SK-N-SH treated with all-trans-retinoic acid at 6 μM for 48 hours (cell line): ENCODE measurements around the gene TPK1.
"Not testable (repeated sequence)": the region's sequence is repeated elsewhere in the genome, so short reads cannot be mapped to it uniquely, and the experiment has no call there.

Experiments used
- ATAC-seq: fragments of 200-7000 bp; cut with Tn5 transposase; 3 replicates; pipeline ENCODE4 v1.9.1; 2020; ENCODE audit warnings: mild to moderate bottlenecking, moderate library complexity
- ARNTL ChIP-seq: fragments of 450-650 bp; formaldehyde crosslinking; IDR thresholded peaks from 2 replicates; pipeline ENCODE4 v1.5.0; 2020; ENCODE audit warnings: low read depth, mild to moderate bottlenecking, moderate library complexity, borderline replicate concordance
- BACH2 ChIP-seq: fragments of 250-450 bp; sonication (Bioruptor Pico); IDR thresholded peaks from 2 replicates; pipeline ENCODE4 v1.9.0; 2021; ENCODE audit warnings: mild to moderate bottlenecking, borderline replicate concordance
- CREB5 ChIP-seq: fragments of 250-450 bp; sonication (Bioruptor Pico); IDR thresholded peaks from 2 replicates; pipeline ENCODE4 v1.5.1; 2020; ENCODE audit warnings: low read depth, mild to moderate bottlenecking, moderate library complexity
- CSDC2 ChIP-seq: fragments of 250-450 bp; sonication (Bioruptor Pico); IDR thresholded peaks from 2 replicates; pipeline ENCODE4 v1.5.0; 2020; ENCODE audit warnings: mild to moderate bottlenecking, moderate library complexity
- CSRNP3 ChIP-seq: fragments of 250-450 bp; sonication (Bioruptor Pico); IDR thresholded peaks from 2 replicates; pipeline ENCODE4 v1.5.1; 2021; ENCODE audit warnings: mild to moderate bottlenecking, moderate library complexity
- ESRRG ChIP-seq: fragments of 250-450 bp; sonication (Bioruptor Pico); IDR thresholded peaks from 2 replicates; pipeline ENCODE4 v1.6.1; 2021; ENCODE audit warnings: mild to moderate bottlenecking
- GLIS3 ChIP-seq: fragments of 250-450 bp; sonication (Bioruptor Pico); IDR thresholded peaks from 2 replicates; pipeline ENCODE4 v1.5.0; 2020; ENCODE audit warnings: mild to moderate bottlenecking, moderate library complexity
- ISL1 ChIP-seq: fragments of 250-450 bp; sonication (Bioruptor Pico); IDR thresholded peaks from 2 replicates; pipeline ENCODE4 v2.1.2; 2022; ENCODE audit warnings: mild to moderate bottlenecking, moderate library complexity
- OSR1 ChIP-seq: fragments of 250-450 bp; sonication (Bioruptor Pico); IDR thresholded peaks from 2 replicates; pipeline ENCODE4 v1.8.0; 2022; ENCODE audit warnings: moderate library complexity, mild to moderate bottlenecking, inconsistent platforms
- PATZ1 ChIP-seq: fragments of 250-450 bp; sonication (Bioruptor Pico); IDR thresholded peaks from 2 replicates; pipeline ENCODE4 v1.8.0; 2020; ENCODE audit warnings: mild to moderate bottlenecking, moderate library complexity, borderline replicate concordance
- POU6F1 ChIP-seq: fragments of 250-450 bp; sonication (Bioruptor Pico); IDR thresholded peaks from 2 replicates; pipeline ENCODE4 v1.8.0; 2021; ENCODE audit warnings: low read depth, mild to moderate bottlenecking, moderate library complexity, borderline replicate concordance
- PPARA ChIP-seq: fragments of 250-450 bp; sonication (Bioruptor Pico); IDR thresholded peaks from 2 replicates; pipeline ENCODE4 v1.5.0; 2020; ENCODE audit warnings: mild to moderate bottlenecking, borderline replicate concordance
- RARB ChIP-seq: fragments of 250-450 bp; sonication (Bioruptor Pico); IDR thresholded peaks from 2 replicates; pipeline ENCODE4 v1.8.0; 2021; ENCODE audit warnings: mild to moderate bottlenecking, moderate library complexity
- SNAI2 ChIP-seq: fragments of 250-450 bp; sonication (Bioruptor Pico); IDR thresholded peaks from 2 replicates; pipeline ENCODE4 v1.5.0; 2020; ENCODE audit warnings: mild to moderate bottlenecking, moderate library complexity
- TCF4 ChIP-seq: fragments of 250-450 bp; sonication (Bioruptor Pico); IDR thresholded peaks from 2 replicates; pipeline ENCODE4 v1.8.0; 2021; ENCODE audit warnings: mild to moderate bottlenecking, moderate library complexity, borderline replicate concordance
- TOX ChIP-seq: fragments of 250-450 bp; sonication (Bioruptor Pico); IDR thresholded peaks from 2 replicates; pipeline ENCODE4 v1.8.0; 2021; ENCODE audit warnings: mild to moderate bottlenecking, moderate library complexity, borderline replicate concordance
- TSHZ2 ChIP-seq: fragments of 250-450 bp; sonication (Bioruptor Pico); IDR thresholded peaks from 2 replicates; pipeline ENCODE4 v1.5.0; 2020; ENCODE audit warnings: mild to moderate bottlenecking, moderate library complexity
- ZC3H10 ChIP-seq: fragments of 250-450 bp; sonication (Bioruptor Pico); IDR thresholded peaks from 2 replicates; pipeline ENCODE4 v1.5.1; 2021; ENCODE audit warnings: mild to moderate bottlenecking, moderate library complexity
- ZFP3 ChIP-seq: fragments of 250-450 bp; sonication (Bioruptor Pico); IDR thresholded peaks from 2 replicates; pipeline ENCODE4 v1.5.0; 2020; ENCODE audit warnings: mild to moderate bottlenecking, moderate library complexity
- ZFP30 ChIP-seq: fragments of 450-650 bp; formaldehyde crosslinking; IDR thresholded peaks from 2 replicates; pipeline ENCODE4 v1.5.0; 2022; ENCODE audit warnings: mild to moderate bottlenecking, moderate library complexity
- ZNF565 ChIP-seq: fragments of 450-650 bp; formaldehyde crosslinking; conservative IDR thresholded peaks from 2 replicates; pipeline ENCODE4 v1.5.0; 2020; ENCODE audit warnings: low read depth, mild to moderate bottlenecking, moderate library complexity
- ZNF8 ChIP-seq: fragments of 450-650 bp; formaldehyde crosslinking; IDR thresholded peaks from 2 replicates; pipeline ENCODE4 v1.5.0; 2020; ENCODE audit warnings: mild to moderate bottlenecking, moderate library complexity

TPK1 gene

GRCh38 chr7:144437370-144438191 is 398.3 kb downstream of the TPK1 start:
- ATAC-seq = peak; percentile 94

GRCh38 chr7:144436500-144436899 is 399.4 kb downstream of the TPK1 start:
- TF ChIP-seq SNAI2 (CRISPR knock-in tag) (no peak), TCF4 (CRISPR knock-in tag) (no peak), PPARA (CRISPR knock-in tag) (no peak), ZFP3 (no peak), CSRNP3 (no peak), CSDC2 (no peak), OSR1 (CRISPR knock-in tag) (no peak), ZNF8 (no peak), BACH2 (CRISPR knock-in tag) (no peak)
- no peak for ATAC-seq

More at GRCh38 chr7:144437370-144438191, 398.3 kb downstream of the TPK1 start:
- no peak for TF ChIP-seq ZC3H10 (CRISPR knock-in tag)
- no peak for TF ChIP-seq ISL1
- TF ChIP-seq CREB5 (CRISPR knock-in tag) = no peak
- no peak for TF ChIP-seq PATZ1
- no peak for TF ChIP-seq RARB (CRISPR knock-in tag)
- TF ChIP-seq TOX (CRISPR knock-in tag) = no peak
- no peak for TF ChIP-seq ESRRG
- no peak for TF ChIP-seq ZNF565 (CRISPR knock-in tag)
- no peak for TF ChIP-seq SNAI2 (CRISPR knock-in tag)
- no peak for TF ChIP-seq PPARA (CRISPR knock-in tag)
- no peak for TF ChIP-seq GLIS3 (CRISPR knock-in tag)
- TF ChIP-seq ZNF8 = no peak
- no peak for TF ChIP-seq CSDC2
- TF ChIP-seq CSRNP3 = no peak
- TF ChIP-seq ARNTL (CRISPR knock-in tag) = no peak
- TF ChIP-seq BACH2 (CRISPR knock-in tag) = no peak

GRCh38 chr7:144428431-144428830 is 407.4 kb downstream of the TPK1 start:
- TF ChIP-seq GLIS3 (CRISPR knock-in tag) (no peak), CSRNP3 (no peak), POU6F1 (CRISPR knock-in tag) (no peak), CREB5 (CRISPR knock-in tag) (no peak), TSHZ2 (CRISPR knock-in tag) (no peak), ZFP30 (CRISPR knock-in tag) (no peak), ZFP3 (no peak), SNAI2 (CRISPR knock-in tag) (no peak)
- TF ChIP-seq, all 23 proteins: peak for 0
- no peak for ATAC-seq

GRCh38 chr7:144427539-144427938 is 408.3 kb downstream of the TPK1 start:
- not testable (repeated sequence) for ATAC-seq
